GM12878 (cell line): Measurements from ENCODE around the gene ZDHHC11. TPM values are rescaled to one million over a fixed set of nuclear protein-coding genes. Genes with fewer than 3 reads are reported as not detected.
"Not testable (repeated sequence)": the region's sequence is repeated elsewhere in the genome, so short reads cannot be mapped to it uniquely, and the experiment has no call there.

Experiments
- ATAC-seq: fragments of 200-7000 bp; cut with Tn5 transposase; 3 replicates; pipeline ENCODE4 v1.9.1; 2020; ENCODE audit warnings: mild to moderate bottlenecking, moderate library complexity
- BruUV-seq: library from RNA; stranded (reverse); fragments of 400-500 nt; replicated peaks from 2 replicates; lab custom pipeline; 2021; lab: Mats Ljungman, UMichigan
- CTCF ChIA-PET: fragments of 300-600 bp; sonication (Branson Sonifier 250); formaldehyde crosslinking; extraction: SDS; loops from one replicate; lab custom pipeline; 2021; ENCODE audit warnings: inconsistent platforms; lab: Yijun Ruan, JAX
- POLR2A ChIA-PET: fragments of 350-600 bp; formaldehyde crosslinking; extraction: SDS; loops from one replicate; lab custom pipeline; 2021; ENCODE audit warnings: inconsistent platforms; lab: Charles Lee
- RAD21 ChIA-PET: fragments of 300-600 bp; sonication (Branson Sonifier 250); formaldehyde crosslinking; loops from one replicate; lab custom pipeline; 2023; ENCODE audit warnings: antibody characterized with exemption; ENCODE audit not compliant: unreplicated experiment; lab: Charles Lee
- SMC1A ChIA-PET: fragments of 300-600 bp; sonication (Branson Sonifier 250); formaldehyde crosslinking; loops from one replicate; lab custom pipeline; 2023; ENCODE audit not compliant: unreplicated experiment, uncharacterized antibody; lab: Charles Lee
- DNase-seq: peaks from one replicate; pipeline ENCODE4 v3.0.0-alpha.2; 2011; ENCODE audit warnings: low read depth, low spot score
- FAIRE-seq: peaks from 3 replicates; lab custom pipeline; 2011; peaks lifted over from hg19 to GRCh38; lab: Jason Lieb, UNC
- H2AFZ ChIP-seq: 2 replicates; pipeline ENCODE4 v1.6.0; 2011; ENCODE audit warnings: low read depth, low read length, control low read depth; ENCODE audit not compliant: control insufficient read depth
- H3K27ac ChIP-seq: 2 replicates; pipeline ENCODE4 v1.5.1; 2011; ENCODE audit warnings: control low read depth; ENCODE audit not compliant: control insufficient read depth, insufficient read depth
- H3K27me3 ChIP-seq, 2 experiments: replicated peaks in 1 of 2; 2 replicates each; pipeline versions ENCODE4 v1.6.0 to v1.6.1; 2011; ENCODE audit warnings: low read length in 1 of 2; ENCODE audit not compliant: control insufficient read depth in 2 of 2, insufficient read depth in 2 of 2
- H3K36me3 ChIP-seq, 2 experiments: 2 replicates each; pipeline ENCODE4 v1.5.1; 2011; ENCODE audit warnings: low read length in 1 of 2; ENCODE audit not compliant: control insufficient read depth in 2 of 2, insufficient read depth in 2 of 2
- H3K4me1 ChIP-seq: 2 replicates; pipeline ENCODE4 v1.6.1; 2011; ENCODE audit warnings: mild to moderate bottlenecking, low read length, moderate library complexity, mixed read lengths; ENCODE audit not compliant: control insufficient read depth, insufficient read depth
- H3K4me2 ChIP-seq: 2 replicates; pipeline ENCODE4 v1.6.0; 2011; ENCODE audit warnings: control low read depth; ENCODE audit not compliant: control insufficient read depth, insufficient read depth
- H3K4me3 ChIP-seq: fragments of 200-600 bp; sonication (generic); 2 replicates; pipeline ENCODE4 v1.5.1; 2016
- H3K79me2 ChIP-seq: 2 replicates; pipeline ENCODE4 v1.6.0; 2011; ENCODE audit warnings: low read length; ENCODE audit not compliant: control insufficient read depth, insufficient read depth
- H3K9ac ChIP-seq: 2 replicates; pipeline ENCODE4 v1.8.0; 2011; ENCODE audit warnings: low read length, control low read depth, mixed read lengths; ENCODE audit not compliant: control insufficient read depth, insufficient read depth
- H3K9me3 ChIP-seq: replicated peaks from 3 replicates; pipeline ENCODE4 v1.5.1; 2011; ENCODE audit warnings: mild to moderate bottlenecking, low read length; ENCODE audit not compliant: control insufficient read depth, insufficient read depth
- H4K20me1 ChIP-seq: 2 replicates; pipeline ENCODE4 v1.6.0; 2011; ENCODE audit not compliant: control insufficient read depth, insufficient read depth
- HDAC6 ChIP-seq: fragments of 200-600 bp; sonication (generic); IDR thresholded peaks from one replicate; pipeline ENCODE4 v1.8.0; 2017; ENCODE audit warnings: antibody characterized with exemption; ENCODE audit not compliant: unreplicated experiment
- RFX5 ChIP-seq: IDR thresholded peaks from 2 replicates; pipeline ENCODE4 v1.6.1; 2011; ENCODE audit warnings: low read depth, low read length, improper control_type of control experiment
- SRF ChIP-seq, 2 experiments: IDR thresholded peaks; 2 replicates each; pipeline ENCODE4 v1.6.1; 2011; ENCODE audit warnings: low read depth in 2 of 2, low read length in 2 of 2, mild to moderate bottlenecking in 1 of 2, moderate library complexity in 1 of 2
- STAT1 ChIP-seq: fragments of 450-650 bp; conservative IDR thresholded peaks from 2 replicates; pipeline ENCODE4 v1.6.1; 2014; ENCODE audit warnings: antibody characterized with exemption, mild to moderate bottlenecking
- WGBS: methylation state at CpG from one replicate; pipeline ENCODE4 v1.1.6; 2016; ENCODE audit warnings: low lambda C conversion rate; ENCODE audit not compliant: insufficient replicate concordance, insufficient coverage; ENCODE audit errors: missing lambda C conversion rate; 5-methylcytosine and 5-hydroxymethylcytosine counted together
- in situ Hi-C: fragments of 300-500 bp; cut with MboI; formaldehyde crosslinking; loops from 9 replicates; pipeline ENCODE4 v1.14.3; 2018; ENCODE audit warnings: mixed read lengths
- intact Hi-C: fragments of 100-400 bp; cut with micrococcal nuclease; formaldehyde crosslinking; loops from one replicate; pipeline ENCODE4 v1.14.2; 2022; ENCODE audit not compliant: unreplicated experiment
- polyA plus RNA-seq, 11 experiments: library from polyadenylated mRNA; depleted of rRNA in 4 of 11; unstranded in 6 of 11; stranded (reverse) in 5 of 11; fragments of >200 nt; fragmentation: Nextera tagmentation in 4 of 11; fragmentation: Illumina TruSeq in 1 of 11; extraction: Ambion mirVana in 4 of 11; extraction: Trizol in 1 of 11; gene quantifications; 1 replicate in 1 of 11; 2 replicates in 10 of 11; pipeline versions ENCODE4 v1.2.1 to v1.2.3, GENCODE V29; 2011 to 2016; ENCODE audit warnings: inconsistent platforms in 2 of 11, missing spikeins in 2 of 11, low read depth in 1 of 11
- total RNA-seq, 4 experiments: library from RNA; depleted of rRNA in 3 of 4; stranded (reverse); fragments of >200 nt in 3 of 4; fragmentation: Illumina TruSeq in 1 of 4; extraction: Trizol in 1 of 4; gene quantifications; 2 replicates each; pipeline versions ENCODE4 v1.2.1 to v1.2.3, GENCODE V29; 2013 to 2021
- TF ChIP-seq, protein P1 (sequence below): fragments of 450-650 bp; IDR thresholded peaks from 2 replicates; pipeline ENCODE4 v1.6.1; 2017; ENCODE audit warnings: low read depth, mild to moderate bottlenecking, moderate library complexity

The ZDHHC11 gene
- total and polyA plus RNA-seq, 10 of the 15 experiments (the other 5 are each of a cell fraction or from before 2014, with no cell fraction given), result 0.04 to 1.4 (median 0.30) TPM

DNA sequence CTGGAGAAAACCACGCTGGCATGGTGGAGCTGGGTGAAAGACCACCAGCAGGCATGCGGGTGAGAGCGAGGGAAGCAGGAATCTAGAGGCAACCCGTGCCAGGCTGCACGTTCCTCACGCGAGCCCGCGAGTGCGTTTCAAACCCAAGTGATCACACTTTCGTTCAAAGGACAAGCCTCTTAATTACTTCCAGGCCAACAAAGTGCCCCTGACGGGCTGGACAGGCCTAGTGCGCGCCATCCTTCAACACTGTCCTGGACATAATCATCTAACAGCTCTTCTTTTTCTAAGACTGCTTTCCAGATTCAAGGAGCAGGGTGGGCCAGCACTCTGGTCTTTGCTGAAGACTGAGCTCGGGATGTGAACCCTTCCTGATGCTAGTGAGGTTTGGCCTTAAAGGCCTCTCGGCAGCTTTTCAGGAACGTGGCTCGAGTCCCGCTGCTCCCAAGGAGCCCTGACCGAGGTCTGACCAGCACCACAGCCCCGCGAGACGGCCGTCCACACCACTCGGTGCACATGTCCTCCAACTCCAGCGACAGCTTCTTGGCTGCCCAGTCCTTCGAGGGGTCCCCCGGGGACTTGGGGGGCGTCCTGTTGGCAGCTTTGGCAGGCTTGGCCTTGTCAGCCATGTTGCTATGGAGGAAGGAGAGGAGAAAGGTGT lies 81.2 kb downstream of the ZDHHC11 start:
- WGBS, result 61% methylated on average over 17 of the region's 29 CpGs
- H3K9me3 ChIP-seq, H3K36me3 ChIP-seq, FAIRE-seq, H4K20me1 ChIP-seq, intact Hi-C loops, in situ Hi-C loops, H3K27me3 ChIP-seq, SMC1A ChIA-PET, RAD21 ChIA-PET, CTCF ChIA-PET, H3K4me1 ChIP-seq, H3K9ac ChIP-seq, DNase-seq, H3K27ac ChIP-seq, H3K4me3 ChIP-seq, H3K4me2 ChIP-seq, POLR2A ChIA-PET, H3K79me2 ChIP-seq, ATAC-seq, BruUV-seq, H2AFZ ChIP-seq: not testable (repeated sequence)

DNA sequence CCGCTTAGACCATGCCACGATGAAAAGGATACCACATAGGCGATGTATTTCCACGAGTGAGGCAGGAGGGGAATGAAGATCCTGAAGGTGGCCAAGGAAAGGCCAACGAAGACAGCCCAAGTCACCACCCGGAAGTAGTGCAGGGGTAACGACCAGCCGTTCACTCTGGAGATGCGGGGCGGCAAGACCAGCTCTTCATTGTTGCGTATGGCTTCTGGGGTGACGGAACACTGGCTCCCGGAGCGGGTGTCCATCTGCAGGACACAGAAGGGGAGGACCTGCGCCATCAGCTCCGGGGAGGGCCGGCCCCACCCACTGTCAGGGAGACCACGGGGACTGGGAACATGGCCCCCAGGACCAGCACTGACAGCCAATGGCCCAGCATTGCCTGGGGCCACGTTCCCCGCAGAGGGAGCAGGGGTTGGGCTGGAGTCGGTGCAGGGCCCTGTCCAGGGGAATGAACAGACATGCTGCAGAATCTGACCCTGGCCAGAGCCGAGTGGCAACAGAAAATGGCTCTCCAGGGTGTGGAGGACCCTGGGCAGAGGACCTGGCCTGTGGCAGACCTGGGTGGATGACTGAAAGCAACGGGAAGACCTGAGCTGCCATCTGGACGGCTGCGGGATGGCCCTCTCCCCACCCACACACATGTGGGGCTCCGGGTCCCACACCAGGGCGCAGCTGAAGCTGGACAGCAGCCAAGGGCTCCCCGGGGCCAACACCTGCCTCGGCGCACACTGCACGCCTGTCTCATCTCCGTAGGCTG lies 83.9 kb downstream of the ZDHHC11 start:
- TF ChIP-seq STAT1, result no peak
- TF ChIP-seq HDAC6, result no peak
- TF ChIP-seq, protein P1, sequence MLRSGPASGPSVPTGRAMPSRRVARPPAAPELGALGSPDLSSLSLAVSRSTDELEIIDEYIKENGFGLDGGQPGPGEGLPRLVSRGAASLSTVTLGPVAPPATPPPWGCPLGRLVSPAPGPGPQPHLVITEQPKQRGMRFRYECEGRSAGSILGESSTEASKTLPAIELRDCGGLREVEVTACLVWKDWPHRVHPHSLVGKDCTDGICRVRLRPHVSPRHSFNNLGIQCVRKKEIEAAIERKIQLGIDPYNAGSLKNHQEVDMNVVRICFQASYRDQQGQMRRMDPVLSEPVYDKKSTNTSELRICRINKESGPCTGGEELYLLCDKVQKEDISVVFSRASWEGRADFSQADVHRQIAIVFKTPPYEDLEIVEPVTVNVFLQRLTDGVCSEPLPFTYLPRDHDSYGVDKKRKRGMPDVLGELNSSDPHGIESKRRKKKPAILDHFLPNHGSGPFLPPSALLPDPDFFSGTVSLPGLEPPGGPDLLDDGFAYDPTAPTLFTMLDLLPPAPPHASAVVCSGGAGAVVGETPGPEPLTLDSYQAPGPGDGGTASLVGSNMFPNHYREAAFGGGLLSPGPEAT, result no peak
- TF ChIP-seq SRF (IDR thresholded peaks at IDR 0.05; ENCODE audit: low read depth in 2 of 2, low read length in 2 of 2), result no peak
- no peak for TF ChIP-seq RFX5
- no peak for ATAC-seq
- Histone ChIP-seq H3K4me1 (no peaks in the 10 kb centered on the region), H3K27me3 (no peaks in the 10 kb centered on the region), H3K79me2 (no peaks in the 10 kb centered on the region), H3K9ac (no peak overlapping the region), H3K9me3 (no peaks in the 10 kb centered on the region; the same call in 2 of the 3 replicates), H3K4me2 (no peak overlapping the region), H3K36me3 (no peaks in the 10 kb centered on the region), H4K20me1 (no peaks in the 10 kb centered on the region), H3K27ac (no peak overlapping the region), H2AFZ (no peak overlapping the region), H3K4me3 (no peak overlapping the region)
- DNase-seq, result no peak
- in situ Hi-C loops (no loop called here), intact Hi-C loops (no loop called here)
- RAD21 ChIA-PET, result no interaction called here
- 50% methylated on average over 32 of the region's 32 CpGs for WGBS
- SMC1A ChIA-PET, result no interaction called here
- no TSS peak for BruUV-seq
- POLR2A ChIA-PET, result no interaction called here
- CTCF ChIA-PET, result no interaction called here
- FAIRE-seq, result no peak
